HG02981 (cell line): ENCODE data around the gene MAPKAP1.

ENCODE experiments used
- ATAC-seq: cut with Tn5 transposase; IDR thresholded peaks from one replicate; pipeline ENCODE4 v1.9.1; 2021; ENCODE audit warnings: mild to moderate bottlenecking, moderate library complexity; ENCODE audit not compliant: unreplicated experiment

Gene MAPKAP1

DNA sequence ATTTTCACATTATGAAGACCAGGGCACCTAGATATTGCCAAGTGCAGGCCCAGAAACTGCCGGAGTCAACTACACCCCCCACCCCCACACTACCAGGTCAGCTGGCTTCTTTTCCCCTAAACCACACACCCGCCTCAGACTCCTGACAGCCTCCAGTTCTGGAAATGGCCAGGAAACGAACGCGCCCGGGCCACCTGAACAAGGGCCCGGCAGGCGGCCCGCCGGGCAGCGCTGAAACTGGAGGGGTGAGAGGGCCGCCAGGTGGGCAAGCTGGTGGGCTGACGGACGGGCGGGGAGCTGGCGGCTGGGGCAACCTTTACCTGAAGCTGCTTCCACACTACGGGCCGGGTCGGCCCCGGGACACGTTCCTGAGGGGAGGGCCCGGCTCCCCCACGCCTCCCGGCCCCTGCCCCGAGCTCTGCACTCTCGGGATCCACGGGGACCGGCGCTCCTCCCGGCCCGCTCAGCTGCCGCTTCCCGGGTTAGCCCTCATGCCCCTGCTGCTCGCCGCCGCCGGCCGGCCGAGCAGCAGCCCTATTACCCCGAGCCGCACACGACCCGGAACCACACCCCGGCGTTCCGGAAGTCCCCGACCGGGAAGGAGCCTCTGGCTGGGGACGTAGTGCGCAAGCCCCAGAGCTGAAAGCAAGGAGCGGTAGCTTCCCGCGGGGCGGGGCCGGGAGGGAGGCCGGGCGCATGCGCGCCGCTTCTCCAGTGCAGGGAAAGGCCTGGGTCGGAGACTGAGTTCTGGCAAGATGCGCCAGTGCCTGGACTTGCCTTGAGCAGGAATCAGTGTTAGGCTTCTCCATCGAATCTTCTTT lies at the start of gene MAPKAP1:
TSS of gene MAPKAP1 (minus strand) at position 558 of the 821 bp plus-strand sequence. CDS start 34,634 bp downstream, outside the sequence.
- peak; percentile 99 for ATAC-seq

GRCh38 chr9:125756518-125756917 lies 49.5 kb upstream of the MAPKAP1 start:
- ATAC-seq, result no peak

GRCh38 chr9:125755340-125755739 lies 48.3 kb upstream of the MAPKAP1 start:
- ATAC-seq, result no peak

- ATAC-seq, result no peak
Measured at GRCh38 chr9:125754096-125754495, 47.1 kb upstream of the MAPKAP1 start.

- ATAC-seq, result no peak
Measured at GRCh38 chr9:125752070-125752628, 45.1 kb upstream of the MAPKAP1 start.

- ATAC-seq, result no peak
Measured at GRCh38 chr9:125750627-125751011, 43.6 kb upstream of the MAPKAP1 start.

DNA sequence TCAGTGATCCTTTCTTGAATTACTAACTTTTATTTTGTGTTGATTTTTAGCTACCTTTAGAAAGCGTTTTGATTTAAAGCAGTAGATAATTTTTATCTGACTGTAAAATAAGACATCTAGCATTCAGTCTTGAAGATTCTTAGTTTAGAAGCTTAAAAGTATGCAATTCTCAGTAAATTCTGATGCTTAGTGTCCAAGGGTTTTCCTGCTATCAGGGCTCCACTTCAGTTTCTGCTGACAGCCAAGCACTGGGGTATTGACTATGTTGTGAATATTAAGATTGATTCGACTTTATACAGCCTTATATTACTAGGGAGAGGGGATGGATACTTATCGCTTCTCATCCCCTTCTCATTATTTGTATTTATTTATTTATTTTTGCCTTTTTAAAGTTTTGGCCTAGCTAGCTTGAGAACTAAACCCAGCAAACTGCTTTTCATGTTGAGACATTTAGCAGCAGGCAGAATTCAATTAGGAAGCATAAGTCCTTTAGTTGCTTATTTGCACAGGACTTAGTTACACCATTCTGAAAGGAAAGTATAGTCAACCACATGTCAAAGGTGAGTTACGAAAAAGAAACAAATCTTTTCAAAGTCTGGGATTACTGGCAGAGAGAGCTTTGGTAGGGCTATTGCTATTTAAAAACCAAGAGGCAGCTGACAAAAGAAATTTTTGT lies 43.1 kb upstream of the MAPKAP1 start:
- ATAC-seq, result no peak

DNA sequence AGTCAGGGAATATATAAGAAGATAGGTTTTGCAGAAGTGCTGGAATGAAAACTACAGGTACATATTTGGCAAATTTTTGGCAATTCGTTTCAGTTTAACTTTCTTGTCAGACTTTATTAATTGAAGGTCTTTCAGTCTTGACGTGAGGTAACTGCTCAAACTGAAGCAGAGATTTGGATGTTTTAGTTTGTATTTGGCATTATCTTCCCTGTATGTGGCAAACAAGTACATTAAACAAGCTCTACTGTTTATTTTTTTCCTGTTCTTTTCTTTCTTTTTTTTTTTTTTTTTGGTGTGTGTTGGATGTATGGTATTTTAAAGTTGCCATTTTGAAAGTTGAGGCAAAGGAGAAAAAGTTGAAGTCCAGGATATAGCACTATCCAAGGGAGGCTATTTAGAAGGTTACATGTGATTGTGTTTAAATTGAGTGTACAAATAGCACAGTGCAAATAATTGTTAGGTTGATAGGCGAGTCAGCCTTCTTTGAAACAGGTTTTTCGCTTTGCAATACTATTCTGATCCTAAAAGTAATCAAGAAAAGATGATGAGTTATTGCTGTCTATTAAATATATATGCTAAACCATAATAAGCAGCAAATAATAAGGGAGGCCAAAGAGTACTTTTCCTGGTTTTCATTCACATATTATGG lies 42.4 kb upstream of the MAPKAP1 start:
- no peak for ATAC-seq

DNA sequence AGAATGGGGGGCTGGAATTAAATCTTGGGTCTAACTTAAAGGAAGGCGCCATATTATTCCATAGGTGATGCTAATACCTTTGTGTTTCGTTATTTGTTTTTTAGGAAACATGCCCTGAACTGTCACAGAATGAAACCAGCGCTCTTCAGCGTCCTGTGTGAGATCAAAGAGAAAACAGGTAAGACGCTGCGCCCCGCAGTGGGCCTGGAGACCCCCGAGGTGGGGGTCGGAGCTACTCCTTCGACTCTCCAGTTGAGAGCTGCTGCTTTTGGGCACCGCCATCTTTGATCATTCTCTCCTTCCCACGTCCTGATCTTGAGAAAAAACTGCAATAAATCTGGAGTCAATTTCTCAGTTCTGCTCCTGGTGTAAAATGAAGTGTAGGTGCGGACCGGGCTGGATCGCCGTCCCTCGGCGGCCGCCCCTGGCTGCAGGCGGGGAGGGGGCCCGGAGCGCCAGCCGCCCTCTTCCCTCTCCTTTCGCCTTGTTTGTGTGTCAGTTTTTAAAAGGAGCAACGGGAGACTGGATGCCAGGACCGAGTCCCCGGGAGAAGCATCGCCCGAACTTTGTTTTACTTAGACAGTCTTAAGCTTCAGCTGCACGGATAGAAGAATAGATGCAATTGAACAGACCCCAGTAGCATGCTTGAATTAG lies 41.6 kb upstream of the MAPKAP1 start:
- ATAC-seq, result no peak

GRCh38 chr9:125747765-125748445 lies 40.9 kb upstream of the MAPKAP1 start:
- ATAC-seq, result no peak

DNA sequence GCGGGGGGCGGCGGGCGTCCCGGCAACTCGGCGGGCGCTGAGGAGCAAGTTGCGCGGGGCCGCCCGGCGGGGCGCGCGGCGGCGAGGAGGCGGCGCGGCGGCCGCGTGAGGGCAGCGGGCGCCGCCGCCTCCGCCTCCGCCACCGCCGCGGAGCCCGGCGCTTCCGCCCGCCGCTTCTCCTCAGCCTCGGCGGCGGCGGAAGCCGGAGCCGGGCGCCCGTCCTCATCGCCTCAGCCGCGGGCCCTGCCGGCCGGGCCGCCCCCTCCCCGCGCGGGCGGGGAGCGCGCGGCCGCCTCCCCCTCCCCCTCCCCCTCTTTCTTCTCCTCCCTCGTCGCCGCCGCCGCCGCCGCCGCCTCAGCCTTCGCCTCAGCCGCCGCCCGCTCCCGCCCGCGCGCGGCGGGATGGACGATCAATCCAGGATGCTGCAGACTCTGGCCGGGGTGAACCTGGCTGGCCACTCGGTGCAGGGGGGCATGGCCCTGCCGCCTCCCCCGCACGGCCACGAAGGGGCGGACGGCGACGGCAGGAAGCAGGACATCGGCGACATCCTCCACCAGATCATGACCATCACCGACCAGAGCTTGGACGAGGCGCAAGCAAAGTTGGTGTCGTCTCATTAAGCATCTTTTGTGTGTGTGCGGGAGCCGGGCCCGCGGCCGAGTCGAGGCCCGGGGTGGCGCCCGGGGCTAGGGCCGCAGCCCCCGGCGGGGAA lies 40.2 kb upstream of the MAPKAP1 start, which contains the start of gene PBX3:
TSS of gene PBX3 (plus strand) at position 321 of the 712 bp plus-strand sequence.
- ATAC-seq, result peak; percentile 17

DNA sequence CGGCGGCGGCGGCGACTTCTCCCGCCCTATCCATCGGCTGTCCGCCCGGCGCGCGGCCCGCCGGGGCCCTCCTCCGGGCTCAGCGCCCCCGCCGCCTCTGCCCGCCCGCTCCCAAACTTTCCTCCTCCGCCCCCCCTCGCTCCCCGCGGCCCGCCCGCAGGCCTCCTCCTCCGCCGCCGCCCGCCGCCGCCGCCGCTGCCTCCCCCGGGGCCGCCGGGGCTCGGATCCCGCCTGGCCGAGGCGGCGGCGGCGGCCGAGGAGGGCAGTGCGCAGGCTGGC lies 39.7 kb upstream of the MAPKAP1 start:
- ATAC-seq, result no peak

- peak; percentile 62 for ATAC-seq
Measured at GRCh38 chr9:125746017-125746773, 39.2 kb upstream of the MAPKAP1 start.

DNA sequence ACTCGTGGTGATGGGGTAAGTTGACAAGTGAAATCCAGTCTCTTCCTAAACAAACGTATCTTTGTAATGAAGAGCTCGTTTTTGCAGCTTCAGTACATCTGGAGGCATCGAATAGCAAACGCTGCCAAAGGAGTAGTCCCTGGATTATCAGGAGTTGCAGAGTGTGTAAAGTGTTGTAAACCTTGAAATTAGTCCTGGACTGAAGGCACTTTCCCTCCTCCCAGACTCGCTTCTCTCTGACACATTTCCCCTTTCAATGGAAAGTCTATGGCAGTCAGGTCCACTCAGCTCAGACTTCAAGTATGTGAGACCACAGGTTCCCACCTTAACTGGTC lies 38.6 kb upstream of the MAPKAP1 start:
- no peak for ATAC-seq

DNA sequence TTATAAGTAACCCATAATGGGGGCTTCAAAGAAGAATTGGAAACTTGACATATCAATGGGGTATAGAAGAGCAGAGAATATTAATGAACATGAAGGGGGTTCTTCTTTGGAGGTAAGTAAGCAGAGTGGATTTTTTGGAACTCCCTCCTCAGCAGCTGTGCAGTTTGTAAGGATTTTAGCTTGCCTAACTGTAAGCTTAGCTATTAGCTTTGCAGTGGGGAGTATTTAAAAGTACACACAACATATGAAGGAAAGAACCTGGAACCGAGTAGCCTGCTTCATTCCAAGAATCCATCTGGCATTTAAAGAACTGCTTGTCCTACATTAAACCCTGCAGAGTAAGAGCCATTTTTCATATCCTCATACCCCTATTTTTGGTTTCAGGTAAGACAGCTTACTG lies 38.0 kb upstream of the MAPKAP1 start:
- ATAC-seq, result no peak

DNA sequence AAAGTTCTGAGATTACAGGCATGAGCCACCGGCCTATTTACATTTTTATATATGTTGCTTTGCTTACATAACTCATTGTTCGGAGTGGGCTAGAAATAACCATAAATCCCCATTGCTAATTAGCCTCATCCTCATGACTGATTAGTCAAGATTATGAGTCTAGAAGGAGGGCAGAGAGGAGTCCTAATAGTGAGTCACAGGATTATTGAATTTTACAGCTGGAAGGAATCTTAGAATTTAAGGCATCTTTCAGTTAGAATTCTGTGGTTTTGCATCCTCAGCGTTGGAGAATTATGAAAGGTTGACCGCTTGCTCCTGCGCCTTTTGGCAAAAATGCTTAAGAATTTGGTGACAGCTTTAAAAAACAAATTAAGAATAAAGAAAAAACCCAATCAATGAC lies 37.6 kb upstream of the MAPKAP1 start:
- ATAC-seq, result no peak

GRCh38 chr9:125743682-125744428 lies 36.8 kb upstream of the MAPKAP1 start:
- ATAC-seq, result no peak

DNA sequence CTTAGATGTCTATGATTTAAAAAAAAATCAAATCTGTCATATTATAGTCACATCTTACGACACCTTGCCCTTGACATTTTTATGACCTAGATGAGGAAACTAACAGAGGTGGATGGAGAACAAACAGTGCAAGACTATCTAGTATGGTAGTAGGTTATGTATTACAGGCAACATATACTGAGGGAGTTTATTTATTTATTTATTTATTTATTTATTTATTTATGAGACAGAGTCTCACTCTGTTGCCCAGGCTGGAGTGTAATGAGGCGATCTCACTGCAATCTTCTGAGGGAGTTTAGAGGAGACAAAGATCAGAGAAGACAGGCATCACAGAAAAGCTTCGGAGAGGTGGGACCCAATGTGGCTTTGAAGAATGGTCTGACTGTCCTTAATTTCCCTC lies 35.6 kb upstream of the MAPKAP1 start:
- no peak for ATAC-seq

DNA sequence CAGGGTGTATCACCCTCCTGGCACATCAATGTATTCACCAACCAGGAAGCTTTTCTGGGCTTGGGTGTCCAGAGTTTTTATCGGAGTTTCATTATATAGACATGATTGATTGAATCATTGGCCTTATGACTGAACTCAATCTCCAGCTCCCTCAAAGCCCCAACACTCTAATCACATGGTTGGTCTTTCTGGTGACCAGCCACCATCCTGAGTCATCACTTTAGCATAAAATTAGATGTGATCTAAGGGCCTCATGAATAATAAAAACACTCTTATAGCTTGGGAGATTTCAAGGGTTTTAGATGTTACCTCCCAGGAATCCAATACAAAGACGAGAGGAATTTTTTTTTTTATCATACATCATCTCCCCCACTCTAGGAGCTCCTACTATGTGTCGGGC lies 32.4 kb upstream of the MAPKAP1 start:
- no peak for ATAC-seq
